ENCODE results near the gene CCL11. TPM values are rescaled to one million over a fixed set of nuclear protein-coding genes. Genes with fewer than 3 reads are reported as not detected.

Gene CCL11
- polyA plus RNA-seq, 1 of the 3 experiments (the other 2 are of a cell fraction): not detected

DNA sequence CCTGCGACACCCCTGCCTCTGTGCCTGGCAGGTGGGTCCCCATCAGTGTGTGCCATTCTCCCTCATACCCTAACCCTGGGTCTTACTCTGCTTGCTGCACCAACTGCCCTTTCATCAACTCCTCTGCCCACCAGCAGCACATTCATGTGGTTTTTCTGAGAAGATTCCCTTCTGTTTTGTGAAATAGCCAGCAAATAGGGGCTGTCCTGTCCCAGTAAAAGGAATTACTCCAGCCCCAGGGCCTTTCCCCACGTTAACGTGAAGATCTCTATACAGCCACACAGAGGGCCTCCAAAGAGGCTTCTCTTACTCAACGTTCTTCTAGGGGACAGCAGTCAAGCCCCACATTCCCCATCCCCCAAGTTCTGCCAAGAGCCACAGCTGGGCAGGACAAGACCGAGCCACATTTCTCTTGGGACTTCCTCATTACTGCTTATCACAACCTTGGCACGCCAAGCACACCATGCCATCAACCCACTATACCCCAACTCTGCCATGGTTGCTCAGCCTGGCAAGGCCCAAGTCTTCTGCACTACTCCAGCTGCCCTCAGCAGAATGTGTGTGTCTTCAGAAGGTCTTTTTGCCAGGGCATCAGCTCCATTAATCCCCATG is 49.2 kb upstream of the CCL11 start:
- ChIA-PET CTCF (interaction anchor here (1.5 to 2.5 kb wide), 2 partner anchors 36 to 125 kb away, joined by 4 to 10 read pairs; no protein-coding TSS in a partner anchor), POLR2A (no interaction called here)
- Histone ChIP-seq H3K79me2 (ENCODE audit: insufficient read depth) (no peaks in the 10 kb centered on the region), H3K27ac (ENCODE audit: low read depth in 2 of 2, low read length in 1 of 2) (peak overlapping the region in 1 of 2 experiments; percentile 84; a peak in 2 of 4 replicates), H3K4me1 (ENCODE audit: control insufficient read depth in 1 of 2, insufficient read depth in 2 of 2, low read depth in 1 of 2, low read length in 1 of 2) (peaks cover 20 to 25% of the 10 kb centered on the region in 2 experiments), H3K4me3 (ENCODE audit: low read depth in 2 of 2, low read length in 1 of 2) (no peak overlapping the region), H3K9ac (no peak overlapping the region), H3K4me2 (no peak overlapping the region), H4K20me1 (ENCODE audit: insufficient read depth) (no peaks in the 10 kb centered on the region), H3K27me3 (ENCODE audit: insufficient read depth) (no peaks in the 10 kb centered on the region), H3F3A (replicated peaks; ENCODE audit: insufficient read depth) (peaks cover 29% of the 10 kb centered on the region), H3K9me2 (no peaks in the 10 kb centered on the region), H3K9me3 (no peaks in the 10 kb centered on the region), H3K36me3 (replicated peaks in 1 of 2; ENCODE audit: control insufficient read depth in 1 of 2, insufficient read depth in 2 of 2, low read length in 1 of 2) (no peaks in the 10 kb centered on the region), H2AFZ (ENCODE audit: low read depth) (no peak overlapping the region)
- DNase-seq: no peak
- TF ChIP-seq, protein P1, sequence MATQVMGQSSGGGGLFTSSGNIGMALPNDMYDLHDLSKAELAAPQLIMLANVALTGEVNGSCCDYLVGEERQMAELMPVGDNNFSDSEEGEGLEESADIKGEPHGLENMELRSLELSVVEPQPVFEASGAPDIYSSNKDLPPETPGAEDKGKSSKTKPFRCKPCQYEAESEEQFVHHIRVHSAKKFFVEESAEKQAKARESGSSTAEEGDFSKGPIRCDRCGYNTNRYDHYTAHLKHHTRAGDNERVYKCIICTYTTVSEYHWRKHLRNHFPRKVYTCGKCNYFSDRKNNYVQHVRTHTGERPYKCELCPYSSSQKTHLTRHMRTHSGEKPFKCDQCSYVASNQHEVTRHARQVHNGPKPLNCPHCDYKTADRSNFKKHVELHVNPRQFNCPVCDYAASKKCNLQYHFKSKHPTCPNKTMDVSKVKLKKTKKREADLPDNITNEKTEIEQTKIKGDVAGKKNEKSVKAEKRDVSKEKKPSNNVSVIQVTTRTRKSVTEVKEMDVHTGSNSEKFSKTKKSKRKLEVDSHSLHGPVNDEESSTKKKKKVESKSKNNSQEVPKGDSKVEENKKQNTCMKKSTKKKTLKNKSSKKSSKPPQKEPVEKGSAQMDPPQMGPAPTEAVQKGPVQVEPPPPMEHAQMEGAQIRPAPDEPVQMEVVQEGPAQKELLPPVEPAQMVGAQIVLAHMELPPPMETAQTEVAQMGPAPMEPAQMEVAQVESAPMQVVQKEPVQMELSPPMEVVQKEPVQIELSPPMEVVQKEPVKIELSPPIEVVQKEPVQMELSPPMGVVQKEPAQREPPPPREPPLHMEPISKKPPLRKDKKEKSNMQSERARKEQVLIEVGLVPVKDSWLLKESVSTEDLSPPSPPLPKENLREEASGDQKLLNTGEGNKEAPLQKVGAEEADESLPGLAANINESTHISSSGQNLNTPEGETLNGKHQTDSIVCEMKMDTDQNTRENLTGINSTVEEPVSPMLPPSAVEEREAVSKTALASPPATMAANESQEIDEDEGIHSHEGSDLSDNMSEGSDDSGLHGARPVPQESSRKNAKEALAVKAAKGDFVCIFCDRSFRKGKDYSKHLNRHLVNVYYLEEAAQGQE (IDR thresholded peaks at IDR 0.05; ENCODE audit: low read depth, low read length): no peak
- TF ChIP-seq TCF12 (IDR thresholded peaks at IDR 0.05) (no peak), YY1 (IDR thresholded peaks at IDR 0.05; ENCODE audit: low read depth) (no peak), TEAD4 (IDR thresholded peaks at IDR 0.05; ENCODE audit: borderline replicate concordance, insufficient read depth) (no peak), FOSL2 (IDR thresholded peaks at IDR 0.05; ENCODE audit: borderline replicate concordance, low read depth) (no peak), RFX5 (IDR thresholded peaks at IDR 0.05; ENCODE audit: low read length) (no peak)
- TF ChIP-seq, protein P2, sequence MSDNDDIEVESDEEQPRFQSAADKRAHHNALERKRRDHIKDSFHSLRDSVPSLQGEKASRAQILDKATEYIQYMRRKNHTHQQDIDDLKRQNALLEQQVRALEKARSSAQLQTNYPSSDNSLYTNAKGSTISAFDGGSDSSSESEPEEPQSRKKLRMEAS (IDR thresholded peaks at IDR 0.05; ENCODE audit: low read depth): no peak
- TF ChIP-seq, protein P3, sequence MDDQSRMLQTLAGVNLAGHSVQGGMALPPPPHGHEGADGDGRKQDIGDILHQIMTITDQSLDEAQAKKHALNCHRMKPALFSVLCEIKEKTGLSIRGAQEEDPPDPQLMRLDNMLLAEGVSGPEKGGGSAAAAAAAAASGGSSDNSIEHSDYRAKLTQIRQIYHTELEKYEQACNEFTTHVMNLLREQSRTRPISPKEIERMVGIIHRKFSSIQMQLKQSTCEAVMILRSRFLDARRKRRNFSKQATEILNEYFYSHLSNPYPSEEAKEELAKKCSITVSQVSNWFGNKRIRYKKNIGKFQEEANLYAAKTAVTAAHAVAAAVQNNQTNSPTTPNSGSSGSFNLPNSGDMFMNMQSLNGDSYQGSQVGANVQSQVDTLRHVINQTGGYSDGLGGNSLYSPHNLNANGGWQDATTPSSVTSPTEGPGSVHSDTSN (IDR thresholded peaks at IDR 0.05): no peak
- WGBS (ENCODE audit: low lambda C conversion rate): 84% methylated on average over 6 of the region's 6 CpGs

DNA sequence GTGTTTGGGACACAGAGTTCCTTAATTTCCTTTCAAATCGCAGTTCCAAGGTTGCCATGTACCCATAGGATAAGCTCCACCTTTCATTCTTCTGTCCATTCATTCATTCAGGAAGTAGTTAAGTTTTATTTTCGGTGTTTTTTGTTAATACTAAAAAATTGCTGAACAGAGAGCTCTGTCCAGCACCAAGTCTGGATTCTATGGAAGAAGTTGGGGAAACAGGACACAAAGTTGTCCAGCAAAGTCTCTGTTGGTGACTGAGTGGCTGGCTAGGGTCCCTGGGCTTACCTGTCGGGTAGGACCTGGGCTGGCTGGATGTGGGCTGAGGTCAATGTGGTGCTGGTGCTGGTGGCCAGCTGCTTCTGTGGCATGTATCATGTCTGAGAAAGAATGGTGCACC is 48.1 kb upstream of the CCL11 start:
- peak overlapping the region in 1 of 2 experiments; percentile 84; a peak in 2 of 4 replicates for H3K27ac ChIP-seq (ENCODE audit: low read depth in 2 of 2, low read length in 1 of 2)

More for the DNA sequence above, 48.1 kb upstream of the CCL11 start:
- no peaks in the 10 kb centered on the region for H3K27me3 ChIP-seq (ENCODE audit: insufficient read depth)
- no peaks in the 10 kb centered on the region for H3K79me2 ChIP-seq (ENCODE audit: insufficient read depth)
- H4K20me1 ChIP-seq (ENCODE audit: insufficient read depth): no peaks in the 10 kb centered on the region
- no peak overlapping the region for H3K9ac ChIP-seq
- CTCF ChIA-PET: interaction anchor here (3.2 kb wide), 1 partner anchor 124 kb away, joined by 20 read pairs; no protein-coding TSS in a partner anchor
- WGBS (ENCODE audit: low lambda C conversion rate): 91% methylated on average over 3 of the region's 3 CpGs
- TF ChIP-seq, protein P1 (IDR thresholded peaks at IDR 0.05; ENCODE audit: low read depth, low read length): peak; percentile 85
- no peak for TF ChIP-seq POLR2AphosphoS5 (IDR thresholded peaks at IDR 0.05; ENCODE audit: low read depth, low read length)
- no peak for TF ChIP-seq NRF1 (IDR thresholded peaks at IDR 0.05; ENCODE audit: low read depth, low read length)
- TF ChIP-seq JUND (IDR thresholded peaks at IDR 0.05): no peak
- TF ChIP-seq, protein P4, sequence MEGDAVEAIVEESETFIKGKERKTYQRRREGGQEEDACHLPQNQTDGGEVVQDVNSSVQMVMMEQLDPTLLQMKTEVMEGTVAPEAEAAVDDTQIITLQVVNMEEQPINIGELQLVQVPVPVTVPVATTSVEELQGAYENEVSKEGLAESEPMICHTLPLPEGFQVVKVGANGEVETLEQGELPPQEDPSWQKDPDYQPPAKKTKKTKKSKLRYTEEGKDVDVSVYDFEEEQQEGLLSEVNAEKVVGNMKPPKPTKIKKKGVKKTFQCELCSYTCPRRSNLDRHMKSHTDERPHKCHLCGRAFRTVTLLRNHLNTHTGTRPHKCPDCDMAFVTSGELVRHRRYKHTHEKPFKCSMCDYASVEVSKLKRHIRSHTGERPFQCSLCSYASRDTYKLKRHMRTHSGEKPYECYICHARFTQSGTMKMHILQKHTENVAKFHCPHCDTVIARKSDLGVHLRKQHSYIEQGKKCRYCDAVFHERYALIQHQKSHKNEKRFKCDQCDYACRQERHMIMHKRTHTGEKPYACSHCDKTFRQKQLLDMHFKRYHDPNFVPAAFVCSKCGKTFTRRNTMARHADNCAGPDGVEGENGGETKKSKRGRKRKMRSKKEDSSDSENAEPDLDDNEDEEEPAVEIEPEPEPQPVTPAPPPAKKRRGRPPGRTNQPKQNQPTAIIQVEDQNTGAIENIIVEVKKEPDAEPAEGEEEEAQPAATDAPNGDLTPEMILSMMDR (IDR thresholded peaks at IDR 0.05): no peak
- no peak for TF ChIP-seq RCOR1 (IDR thresholded peaks at IDR 0.05; ENCODE audit: low read length)
- TF ChIP-seq YY1 (IDR thresholded peaks at IDR 0.05; ENCODE audit: low read depth): no peak
- TF ChIP-seq CHD2 (IDR thresholded peaks at IDR 0.05; ENCODE audit: low read length, partially characterized antibody): no peak
- DNase-seq: no peak
- peaks cover 30% of the 10 kb centered on the region for H3F3A ChIP-seq (replicated peaks; ENCODE audit: insufficient read depth)
- no peaks in the 10 kb centered on the region for H3K9me3 ChIP-seq
- H2AFZ ChIP-seq (ENCODE audit: low read depth): no peak overlapping the region
- POLR2A ChIA-PET: no interaction called here
- H3K4me3 ChIP-seq (ENCODE audit: low read depth in 2 of 2, low read length in 1 of 2): no peak overlapping the region
- no peaks in the 10 kb centered on the region for H3K36me3 ChIP-seq (replicated peaks in 1 of 2; ENCODE audit: control insufficient read depth in 1 of 2, insufficient read depth in 2 of 2, low read length in 1 of 2)
- H3K9me2 ChIP-seq: no peaks in the 10 kb centered on the region
- peaks cover 20 to 27% of the 10 kb centered on the region in 2 experiments for H3K4me1 ChIP-seq (ENCODE audit: control insufficient read depth in 1 of 2, insufficient read depth in 2 of 2, low read depth in 1 of 2, low read length in 1 of 2)
- H3K4me2 ChIP-seq: no peak overlapping the region

Data from SK-N-SH (cell line).